ENCODE data around the gene MORC2.

Gene MORC2

DNA sequence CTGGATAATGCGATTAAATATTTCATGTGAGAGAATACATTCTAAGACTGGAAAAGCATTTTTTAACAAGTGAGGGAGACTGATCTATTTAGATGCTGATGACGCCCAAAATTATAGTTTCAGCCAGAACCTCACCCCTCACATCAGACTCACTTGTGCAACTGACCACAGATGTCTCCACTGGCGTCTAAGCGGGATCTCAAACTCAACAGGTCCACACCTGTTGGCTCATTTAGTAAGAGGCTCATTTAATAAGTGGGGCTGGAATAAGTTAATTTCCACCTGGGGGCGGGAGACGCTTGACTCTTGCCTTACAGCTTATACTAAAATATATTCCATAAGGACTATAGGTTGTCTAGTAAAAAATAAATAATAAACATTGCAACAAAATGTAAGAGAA, 47.5 kb downstream of the MORC2 start:
- DNase-seq (ENCODE audit: low read depth) = no peak

DNA sequence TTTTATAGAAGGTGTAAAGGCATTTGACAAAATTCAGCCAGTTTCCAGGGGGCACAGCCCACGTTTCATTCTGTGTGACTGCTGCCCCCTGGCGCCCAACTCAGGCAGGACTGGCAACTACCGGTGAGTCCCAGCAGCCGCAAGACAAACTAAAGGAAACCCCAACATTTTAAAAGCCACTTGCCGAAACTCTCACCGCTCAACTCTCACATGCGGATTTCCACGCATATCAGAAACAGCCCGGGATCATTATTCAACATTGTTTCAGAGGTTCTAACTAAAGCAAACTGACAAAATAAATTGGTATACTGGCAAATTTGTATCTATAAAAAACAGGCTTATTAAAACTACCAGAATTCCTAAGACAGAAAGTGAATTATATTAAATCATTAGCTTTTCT, 48.2 kb downstream of the MORC2 start:
- DNase-seq (ENCODE audit: low read depth) = peak; percentile 60

DNA sequence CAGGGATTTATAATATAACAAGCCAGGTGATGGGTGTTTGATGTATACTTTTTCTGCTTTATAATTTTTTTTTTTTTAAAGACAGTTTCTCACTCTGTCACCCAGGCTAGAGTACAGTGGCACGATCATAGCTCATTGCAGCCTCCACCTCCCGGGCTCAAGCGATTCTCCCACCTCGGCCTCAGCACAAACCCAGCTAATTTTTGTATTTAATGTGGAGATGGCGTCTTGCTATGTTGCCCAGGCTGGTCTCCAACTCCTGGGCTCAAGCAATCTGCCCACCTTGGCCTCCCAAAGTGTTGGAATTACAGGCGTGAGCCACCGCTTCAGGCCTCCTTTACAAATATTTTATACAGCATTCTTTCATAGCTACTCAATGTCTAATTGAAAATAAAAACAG, 48.6 kb downstream of the MORC2 start:
- no peak for DNase-seq (ENCODE audit: low read depth)

DNA sequence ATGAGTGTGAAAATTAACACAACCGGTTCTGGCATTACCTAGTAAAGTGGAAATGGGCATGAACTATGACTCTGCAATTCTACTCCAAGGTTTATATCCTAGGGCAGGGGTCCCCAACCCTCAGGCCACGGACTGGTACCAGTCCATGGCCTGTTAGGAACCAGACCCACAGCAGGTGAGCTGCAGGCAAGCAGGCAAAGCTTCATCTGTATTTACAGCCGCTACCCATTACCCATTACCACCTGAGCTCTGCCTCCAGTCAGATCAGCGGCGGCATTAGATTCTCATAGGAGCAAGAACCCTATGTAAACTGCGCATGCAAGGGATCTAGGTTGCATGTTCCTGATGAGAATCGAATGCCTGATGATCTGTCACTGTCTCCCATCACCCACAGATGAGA, 49.8 kb downstream of the MORC2 start:
- no peak for DNase-seq (ENCODE audit: low read depth)

DNA sequence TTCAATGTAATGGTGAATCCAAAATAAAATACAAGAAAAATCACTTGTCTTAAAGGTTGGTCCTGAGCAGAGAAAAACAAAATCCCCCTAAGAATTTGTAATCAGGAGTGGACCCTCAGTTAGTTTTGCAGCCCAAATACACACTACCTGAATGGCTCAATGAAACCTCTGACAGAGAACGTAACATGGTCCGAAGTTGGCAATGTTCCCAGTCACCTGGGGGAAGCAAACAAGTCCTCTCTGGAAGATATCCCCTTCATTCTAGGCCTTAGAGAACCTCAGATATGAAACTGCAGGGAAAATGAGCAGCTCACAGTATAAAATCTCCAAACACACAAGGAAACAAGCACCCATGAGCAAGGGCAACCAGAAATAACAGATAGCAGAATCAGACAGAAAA, 58.2 kb downstream of the MORC2 start:
- no peak for DNase-seq (ENCODE audit: low read depth)

DNA sequence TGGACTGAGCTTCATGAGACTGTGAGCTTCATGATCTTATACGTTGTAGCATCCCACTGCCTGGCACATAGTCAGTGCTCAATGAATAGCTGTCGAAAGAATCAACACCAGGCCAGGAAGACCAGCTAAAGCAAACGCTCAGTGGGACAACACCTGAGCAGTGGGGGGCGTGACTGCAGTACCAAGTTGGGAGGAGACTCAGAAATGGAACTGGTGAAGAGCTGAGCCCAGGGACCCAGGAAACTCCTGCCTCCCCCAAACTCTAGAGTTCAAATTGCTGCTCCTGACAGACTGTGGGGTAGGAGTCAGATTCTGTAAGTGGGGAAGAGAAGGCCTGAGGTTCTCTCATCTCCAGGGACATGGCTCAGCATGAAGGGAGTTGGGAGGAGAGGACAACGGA, 59.3 kb downstream of the MORC2 start:
- no peak for DNase-seq (ENCODE audit: low read depth)

DNA sequence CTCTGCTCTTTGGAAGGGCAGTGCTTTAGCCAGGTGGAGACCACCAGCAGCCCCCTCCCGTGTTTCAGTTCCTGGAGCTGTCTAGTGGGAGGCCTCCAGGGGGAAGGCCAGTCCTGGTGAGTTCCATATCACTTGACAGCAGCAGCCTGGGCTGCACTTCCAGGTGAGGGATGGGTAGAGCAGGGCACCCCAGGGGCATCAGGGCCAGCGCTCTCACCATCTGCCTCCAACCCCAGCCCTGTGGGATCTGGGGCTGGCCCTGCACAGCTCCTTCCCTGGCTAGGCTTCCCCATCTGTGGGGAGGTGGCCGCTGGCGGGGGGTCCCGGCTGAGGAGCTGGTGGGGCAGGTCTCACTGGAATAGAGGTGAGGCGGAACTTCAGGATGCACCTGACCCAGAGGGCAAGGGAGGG, 60.5 kb downstream of the MORC2 start:
- no peak for DNase-seq (ENCODE audit: low read depth)

DNA sequence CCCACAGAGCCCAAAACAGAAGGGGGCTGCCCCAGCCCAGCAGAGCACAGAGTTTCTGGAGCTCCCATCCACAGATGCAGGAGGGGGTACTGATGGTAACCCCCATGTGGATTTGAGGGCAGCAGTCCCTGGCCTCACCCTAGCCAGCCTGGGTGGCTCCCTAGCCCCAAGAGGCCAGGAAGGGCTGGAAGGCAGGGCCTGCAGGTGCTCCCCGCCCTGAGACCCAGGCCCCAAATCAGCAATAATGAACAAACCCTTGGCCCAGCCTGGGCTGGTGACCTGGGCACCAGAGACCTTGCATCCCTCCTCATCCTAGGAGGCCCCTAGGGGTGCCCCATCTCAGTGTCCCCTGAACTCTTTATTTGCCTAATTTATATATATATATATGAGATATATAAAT, 61.6 kb downstream of the MORC2 start:
- DNase-seq (ENCODE audit: low read depth) = no peak

DNA sequence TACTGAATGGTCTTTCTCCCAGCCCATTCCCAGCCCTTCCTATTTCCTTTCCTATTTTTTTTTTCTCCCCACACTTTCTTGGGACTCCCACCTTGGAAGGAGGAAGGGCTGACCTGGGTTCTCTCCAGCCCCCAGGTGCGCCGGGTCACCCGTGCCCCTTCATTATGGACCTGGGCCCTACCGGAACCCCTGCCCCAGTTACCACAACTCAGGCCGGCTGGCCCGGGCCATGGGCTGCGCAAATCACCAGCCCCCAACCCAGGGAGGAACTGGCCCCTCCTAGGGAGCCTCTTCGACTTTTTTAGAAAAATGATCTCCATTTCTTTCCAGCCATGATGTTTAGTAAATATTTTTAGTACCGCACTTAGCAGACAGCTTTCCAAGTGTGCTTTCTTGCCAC, 62.2 kb downstream of the MORC2 start:
- DNase-seq (ENCODE audit: low read depth) = no peak

DNA sequence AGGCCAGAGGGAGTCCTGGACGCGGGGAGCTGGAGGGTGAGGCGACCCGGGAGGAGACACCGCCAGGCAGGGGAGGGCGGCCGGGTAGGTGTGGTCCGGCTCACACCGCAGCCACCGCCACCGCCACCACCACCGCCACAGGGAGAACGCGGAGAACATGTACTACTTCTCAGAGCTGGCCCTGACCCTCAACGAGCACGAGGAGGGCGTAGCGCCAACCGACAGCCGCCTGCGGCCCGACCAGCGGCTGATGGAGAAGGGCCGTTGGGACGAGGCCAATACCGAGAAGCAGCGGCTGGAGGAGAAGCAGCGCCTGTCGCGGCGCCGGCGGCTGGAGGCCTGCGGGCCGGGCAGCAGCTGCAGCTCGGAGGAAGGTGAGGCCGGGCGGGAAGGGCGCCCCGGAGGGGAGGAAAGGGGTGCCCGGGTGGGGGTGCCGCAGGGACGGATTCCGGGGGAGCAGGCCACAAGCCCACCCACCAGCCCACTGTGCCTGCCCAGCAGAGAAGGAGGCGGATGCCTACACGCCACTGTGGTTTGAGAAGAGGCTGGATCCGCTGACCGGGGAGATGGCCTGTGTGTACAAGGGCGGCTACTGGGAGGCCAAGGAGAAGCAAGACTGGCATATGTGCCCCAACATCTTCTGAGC, 62.8 kb downstream of the MORC2 start:
- DNase-seq (ENCODE audit: low read depth) = no peak

DNA sequence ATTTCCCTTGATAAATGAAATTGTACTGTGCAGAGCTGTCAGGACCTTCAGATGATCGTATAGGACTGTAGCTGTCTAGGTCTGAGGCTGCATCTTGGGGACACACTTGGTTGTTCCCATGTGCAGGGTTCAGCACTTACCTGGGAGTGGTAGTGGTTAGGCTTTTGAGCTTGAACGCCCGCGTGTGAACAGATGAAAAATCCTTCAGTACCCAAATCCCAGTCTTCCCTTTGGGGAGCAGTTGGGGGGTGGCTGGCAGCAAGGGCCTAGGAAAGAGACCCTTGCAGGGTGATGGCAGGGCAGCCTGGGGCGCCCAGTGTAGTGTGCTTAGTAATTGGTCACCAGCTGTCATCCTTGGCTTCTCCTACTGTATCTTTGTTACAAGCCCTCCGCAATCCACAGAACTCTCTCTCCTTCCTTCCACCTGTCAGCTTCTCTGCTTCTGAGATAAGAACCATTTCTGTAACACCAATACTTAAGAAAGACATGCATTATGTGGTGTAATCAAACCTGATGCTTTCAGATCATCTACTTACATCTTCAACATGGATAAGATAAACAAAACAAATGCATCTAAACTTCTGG, 64.6 kb downstream of the MORC2 start:
- no peak for DNase-seq (ENCODE audit: low read depth)

DNA sequence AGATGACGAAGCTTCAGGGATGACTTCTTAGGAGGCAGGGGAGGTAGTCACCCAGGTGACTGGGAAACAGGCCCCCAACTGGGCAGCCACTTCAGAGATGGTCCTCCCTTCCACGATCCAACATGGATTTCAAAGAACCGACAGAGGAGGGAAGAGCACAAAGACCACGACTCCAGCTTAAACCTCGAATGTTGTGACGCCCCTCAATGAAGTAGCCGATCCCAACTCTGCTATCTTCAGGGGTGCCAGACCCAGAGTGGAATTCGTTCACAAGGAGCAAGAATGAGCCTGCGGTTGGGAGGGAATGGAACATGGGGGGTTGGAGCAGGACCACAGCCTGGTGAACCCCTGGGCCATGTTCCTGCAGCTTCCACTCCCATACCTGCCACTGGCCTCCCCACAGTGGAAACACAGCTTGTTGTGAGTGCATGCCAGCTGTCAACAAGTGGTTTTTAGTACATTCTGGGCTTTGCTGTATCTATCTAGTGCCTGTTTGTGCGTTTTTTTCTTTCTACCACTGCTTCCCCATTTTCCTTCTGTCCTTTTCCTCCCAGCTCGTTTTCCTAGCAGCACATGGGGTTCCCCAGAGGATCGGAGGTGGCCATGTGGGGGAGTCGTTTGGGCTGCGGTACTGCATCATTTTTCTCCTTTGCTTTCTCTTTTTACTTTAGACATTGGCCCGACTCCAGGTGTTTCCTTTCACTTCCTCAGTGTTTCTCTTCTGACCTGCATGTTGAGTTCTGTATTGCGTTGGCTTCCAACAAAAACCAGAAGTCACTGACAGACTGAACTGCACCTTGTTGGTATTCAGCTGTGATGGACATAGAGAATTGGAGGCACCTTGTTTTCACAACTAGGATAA, 65.8 kb downstream of the MORC2 start:
- no peak for DNase-seq (ENCODE audit: low read depth)

DNA sequence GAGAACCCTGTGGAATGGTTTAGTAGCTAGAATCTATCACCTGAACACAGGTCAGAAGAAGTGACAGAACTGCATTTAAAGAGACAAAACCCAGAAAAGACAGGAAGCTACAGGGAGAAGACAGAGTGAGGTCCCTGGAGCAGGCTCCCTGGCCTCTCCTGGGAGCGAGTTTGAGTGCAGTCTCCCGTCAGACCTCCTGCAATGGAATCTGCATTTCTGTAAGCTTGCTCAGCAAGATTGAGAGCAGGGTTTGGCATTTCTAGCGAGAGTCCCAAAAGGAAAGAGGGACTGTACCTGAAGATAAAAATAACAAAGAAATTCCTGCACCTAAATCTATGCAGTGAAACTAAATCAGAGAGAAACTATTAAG, 74.2 kb downstream of the MORC2 start:
- DNase-seq (ENCODE audit: low read depth) = no peak

DNA sequence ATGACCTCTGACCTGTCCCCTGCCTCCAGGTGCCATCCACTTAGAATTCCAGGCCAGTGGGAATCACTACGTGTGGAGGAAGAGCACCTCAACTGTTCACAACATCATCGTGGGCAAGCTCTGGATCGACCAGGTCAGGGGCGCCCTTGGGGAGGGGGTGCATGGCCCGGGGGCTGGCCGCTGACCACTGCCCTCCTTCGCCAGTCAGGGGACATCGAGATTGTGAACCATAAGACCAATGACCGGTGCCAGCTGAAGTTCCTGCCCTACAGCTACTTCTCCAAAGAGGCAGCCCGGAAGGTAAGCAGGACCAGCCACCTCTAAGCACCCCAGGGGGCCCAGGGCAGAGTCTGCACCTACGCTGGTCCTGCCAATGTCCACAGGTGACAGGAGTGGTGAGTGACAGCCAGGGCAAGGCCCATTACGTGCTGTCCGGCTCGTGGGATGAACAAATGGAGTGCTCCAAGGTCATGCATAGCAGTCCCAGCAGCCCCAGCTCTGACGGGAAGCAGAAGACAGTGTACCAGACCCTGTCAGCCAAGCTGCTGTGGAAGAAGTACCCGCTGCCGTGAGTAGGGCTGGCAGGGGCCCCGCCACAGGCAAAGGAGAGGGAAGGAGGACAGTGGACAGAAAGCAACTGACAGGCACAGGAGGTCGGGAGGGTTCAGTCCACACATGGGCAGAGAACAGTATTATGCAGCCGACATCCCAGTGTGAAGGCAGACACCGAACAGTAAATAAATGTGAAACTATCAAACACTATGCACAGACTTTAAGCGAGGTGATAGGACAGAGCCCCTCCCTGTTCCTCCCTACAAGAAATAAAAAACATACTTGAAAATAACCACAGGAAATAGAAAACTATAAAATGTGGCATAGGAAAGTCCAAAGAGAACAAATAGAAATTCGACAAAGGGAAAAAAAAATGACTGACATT, 74.9 kb downstream of the MORC2 start:
- no peak for DNase-seq (ENCODE audit: low read depth)

DNA sequence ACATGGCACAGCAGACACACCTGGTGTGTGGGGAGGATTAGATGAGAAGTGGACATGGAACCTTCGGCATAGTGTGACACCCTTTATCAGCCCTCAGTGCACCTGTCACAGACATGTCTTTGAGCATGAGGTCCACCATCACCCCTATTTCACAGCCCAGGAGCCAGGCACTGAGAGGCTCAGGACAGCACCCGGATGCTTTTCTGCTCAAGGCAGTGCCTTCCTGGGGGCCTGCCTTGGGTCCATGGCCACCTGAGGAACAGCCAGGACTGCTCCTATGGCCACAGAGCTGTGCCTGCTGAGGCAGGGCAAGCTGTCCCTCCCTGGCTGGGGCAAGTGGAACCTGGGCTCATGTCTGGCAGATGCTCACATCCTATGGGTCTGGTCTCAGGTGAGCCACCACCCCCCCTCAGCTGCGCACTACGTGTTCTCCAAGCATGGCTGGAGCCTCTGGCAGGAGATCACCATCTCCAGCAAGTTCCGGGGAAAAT, 75.8 kb downstream of the MORC2 start:
- no peak for DNase-seq (ENCODE audit: low read depth)

DNA sequence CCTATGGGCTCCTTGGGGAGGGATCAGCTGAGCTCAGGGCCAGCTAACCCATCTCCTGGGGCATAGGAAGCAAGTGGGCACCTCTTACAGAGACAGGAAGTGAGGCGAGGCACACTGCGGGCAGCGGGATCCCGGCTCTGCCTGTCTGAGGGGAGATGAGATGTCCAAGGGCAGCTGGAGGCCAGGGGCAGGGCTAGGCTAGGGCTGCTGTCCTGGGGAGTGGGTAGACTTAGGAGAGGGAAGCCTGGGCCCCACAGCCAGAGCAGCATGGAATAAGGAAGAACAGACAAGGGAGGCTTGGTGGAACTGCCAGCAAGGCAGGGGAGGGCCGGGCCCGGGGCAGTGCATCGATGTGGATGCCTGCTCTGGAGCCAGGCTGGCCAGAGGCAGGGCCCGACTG, 76.3 kb downstream of the MORC2 start:
- DNase-seq (ENCODE audit: low read depth) = no peak

DNA sequence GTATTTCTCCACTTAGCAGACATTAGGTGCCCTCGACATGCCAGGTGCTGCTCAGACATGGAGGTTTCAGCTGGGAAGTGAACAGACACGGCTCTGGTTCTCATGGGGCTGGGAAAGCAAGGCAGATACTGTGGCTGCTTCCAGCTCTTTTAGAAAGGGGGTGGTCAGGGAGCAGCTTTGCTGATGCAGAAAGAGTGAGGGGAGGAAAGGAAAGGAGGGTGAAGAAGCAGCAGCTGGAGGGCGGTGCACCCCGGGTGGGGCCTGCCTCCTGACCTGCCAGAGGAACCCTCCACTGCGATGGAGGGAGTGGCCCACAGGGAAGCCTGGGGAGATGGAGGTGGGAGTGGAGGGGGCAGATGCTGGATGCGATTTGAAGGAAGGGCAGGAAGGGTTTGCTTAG, 76.8 kb downstream of the MORC2 start:
- DNase-seq (ENCODE audit: low read depth) = no peak

DNA sequence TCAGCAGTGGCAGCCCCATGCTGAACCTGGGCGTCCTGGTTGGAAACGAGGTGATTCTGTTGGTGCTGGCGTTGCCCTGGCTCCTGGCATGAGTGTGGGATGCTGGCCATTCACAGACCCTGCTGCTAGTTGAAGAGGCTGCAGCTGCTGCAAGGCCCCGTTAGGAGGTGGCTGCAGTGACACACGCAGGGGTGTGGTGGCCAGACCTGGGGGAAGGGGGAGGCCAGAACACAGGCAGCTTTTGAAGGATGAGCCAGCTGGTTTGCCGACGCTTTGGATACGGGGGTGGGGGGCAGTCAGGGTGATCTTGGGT, 77.2 kb downstream of the MORC2 start:
- DNase-seq (ENCODE audit: low read depth) = no peak

DNA sequence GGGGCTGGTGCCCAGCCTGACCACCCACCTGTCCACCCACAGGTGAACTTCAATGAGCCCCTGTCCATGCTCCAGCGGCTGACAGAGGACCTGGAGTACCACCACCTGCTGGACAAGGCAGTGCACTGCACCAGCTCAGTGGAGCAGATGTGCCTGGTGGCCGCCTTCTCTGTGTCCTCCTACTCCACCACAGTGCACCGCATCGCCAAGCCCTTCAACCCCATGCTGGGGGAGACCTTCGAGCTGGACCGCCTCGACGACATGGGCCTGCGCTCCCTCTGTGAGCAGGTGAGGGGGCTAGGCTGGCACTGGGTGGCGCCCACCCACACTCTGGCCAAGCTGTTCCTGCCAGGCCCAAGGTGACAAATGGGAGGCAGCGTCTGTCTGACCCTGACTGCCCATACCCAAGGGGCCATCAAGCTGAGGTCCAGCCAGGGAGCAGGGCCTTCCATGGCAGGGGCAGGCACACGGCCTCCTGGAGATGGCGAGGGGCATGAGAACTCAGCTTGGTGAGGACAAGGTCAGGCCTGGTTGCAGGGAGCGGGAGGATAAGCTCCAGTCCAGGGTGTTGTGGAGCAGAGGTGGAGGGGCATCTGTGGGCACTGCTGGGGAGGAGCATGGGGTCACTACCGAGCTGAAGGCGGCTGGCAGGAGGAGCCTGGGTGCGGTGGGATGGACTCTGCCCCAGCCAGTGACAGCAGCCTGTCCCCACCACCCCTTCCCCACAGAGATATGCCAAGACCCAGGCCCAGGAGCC, 77.7 kb downstream of the MORC2 start:
- peak; percentile 23 for DNase-seq (ENCODE audit: low read depth)

DNA sequence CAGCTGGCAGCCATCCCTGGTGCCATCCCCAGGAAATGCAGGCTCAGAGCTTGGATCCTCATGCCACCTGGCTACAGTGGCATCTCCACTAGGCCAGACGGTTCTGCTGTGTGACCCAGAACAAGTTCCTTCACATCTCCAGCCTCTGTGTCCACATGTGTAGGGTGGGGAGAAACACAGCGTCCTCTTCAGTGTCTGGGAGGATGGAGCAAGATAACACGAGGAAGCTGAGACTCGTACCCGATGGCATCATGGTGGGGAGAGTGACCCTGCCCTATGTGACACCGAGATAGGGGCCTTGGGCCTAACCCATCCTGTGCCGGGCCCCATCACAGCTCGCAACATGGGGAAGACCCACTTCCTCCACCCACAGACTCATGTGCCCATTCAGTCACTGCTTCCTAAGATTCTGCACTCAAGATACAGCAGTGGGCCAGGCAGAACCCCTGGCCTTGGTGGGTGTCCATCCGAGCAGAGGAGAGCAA, 78.5 kb downstream of the MORC2 start:
- DNase-seq (ENCODE audit: low read depth) = no peak

DNA sequence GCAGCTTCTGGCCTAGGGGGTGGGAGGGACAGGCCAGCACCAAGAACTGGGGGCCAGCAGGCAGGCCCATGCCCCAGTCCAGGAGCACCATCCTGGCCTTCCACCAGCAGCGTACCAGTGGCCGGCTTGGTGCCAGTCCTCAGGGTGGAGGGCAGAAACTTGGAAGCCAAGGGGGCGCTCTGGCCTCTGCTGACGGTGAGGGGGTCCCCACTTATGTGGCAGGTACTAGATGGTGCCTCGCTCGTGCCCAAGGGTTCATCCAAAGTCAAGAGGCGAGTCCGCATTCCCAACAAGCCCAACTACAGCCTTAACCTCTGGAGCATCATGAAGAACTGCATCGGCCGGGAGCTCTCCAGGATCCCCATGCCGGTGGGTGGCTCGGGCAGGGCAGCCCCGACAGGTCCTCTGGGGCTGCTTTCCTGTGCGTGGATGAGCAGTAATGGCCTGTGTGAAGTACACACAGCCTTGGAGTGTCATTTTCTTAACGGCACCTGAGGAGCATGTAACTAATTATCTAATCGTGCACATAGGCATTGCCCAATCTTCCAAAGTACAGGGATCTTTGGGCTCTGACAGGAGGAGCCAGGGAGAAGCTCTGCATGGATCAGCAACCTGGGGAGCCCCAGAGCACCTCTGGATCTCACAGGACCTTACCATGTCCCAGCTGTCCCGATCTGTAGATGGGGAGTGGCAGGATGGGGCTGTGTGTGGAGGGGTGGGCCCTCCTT, 79.1 kb downstream of the MORC2 start:
- no peak for DNase-seq (ENCODE audit: low read depth)

All from iris pigment epithelial cell (primary cell).